Measurements from ENCODE around the gene ZNF385D. TPM values are rescaled to one million over a fixed set of nuclear protein-coding genes. Genes with fewer than 3 reads are reported as not detected.

Gene ZNF385D
- total RNA-seq, 2 donors from 2014 or later = 1.5 to 2.6 TPM

DNA sequence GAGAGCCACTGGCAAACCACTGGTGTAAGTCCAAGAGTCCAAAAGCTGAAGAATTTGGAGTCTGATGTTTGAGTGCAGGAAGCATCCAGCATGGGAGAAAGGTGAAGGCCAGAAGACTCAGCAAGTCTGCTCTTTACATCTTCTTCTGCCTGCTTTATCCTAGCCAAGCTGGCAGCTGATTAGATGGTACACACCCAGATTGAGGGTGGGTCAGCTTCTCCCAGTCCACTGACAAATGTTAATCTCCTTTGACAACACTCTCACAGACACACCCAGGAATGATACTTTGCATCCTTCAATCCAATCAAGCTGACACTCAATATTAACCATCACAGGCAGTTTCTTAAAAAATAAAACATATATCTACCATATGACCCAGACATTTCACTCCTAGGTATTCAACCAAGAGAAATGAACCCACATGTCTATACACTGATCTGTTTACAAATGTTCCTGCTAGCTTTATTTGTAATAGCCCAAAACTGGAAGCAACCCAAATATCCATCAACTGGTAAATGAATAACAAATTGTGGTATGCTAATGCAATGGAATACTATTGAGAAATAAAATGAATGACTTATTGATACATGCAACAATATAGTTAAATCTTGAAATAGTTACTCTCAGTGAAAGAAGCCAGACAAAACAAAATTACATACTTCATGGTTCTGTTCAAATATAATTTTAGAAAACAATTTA lies 373.8 kb downstream of the ZNF385D start:
- H3K36me3 ChIP-seq = no peaks in the 10 kb centered on the region
- intact Hi-C loops (cut with DNase I) = no loop called here
- TF ChIP-seq, protein P1, sequence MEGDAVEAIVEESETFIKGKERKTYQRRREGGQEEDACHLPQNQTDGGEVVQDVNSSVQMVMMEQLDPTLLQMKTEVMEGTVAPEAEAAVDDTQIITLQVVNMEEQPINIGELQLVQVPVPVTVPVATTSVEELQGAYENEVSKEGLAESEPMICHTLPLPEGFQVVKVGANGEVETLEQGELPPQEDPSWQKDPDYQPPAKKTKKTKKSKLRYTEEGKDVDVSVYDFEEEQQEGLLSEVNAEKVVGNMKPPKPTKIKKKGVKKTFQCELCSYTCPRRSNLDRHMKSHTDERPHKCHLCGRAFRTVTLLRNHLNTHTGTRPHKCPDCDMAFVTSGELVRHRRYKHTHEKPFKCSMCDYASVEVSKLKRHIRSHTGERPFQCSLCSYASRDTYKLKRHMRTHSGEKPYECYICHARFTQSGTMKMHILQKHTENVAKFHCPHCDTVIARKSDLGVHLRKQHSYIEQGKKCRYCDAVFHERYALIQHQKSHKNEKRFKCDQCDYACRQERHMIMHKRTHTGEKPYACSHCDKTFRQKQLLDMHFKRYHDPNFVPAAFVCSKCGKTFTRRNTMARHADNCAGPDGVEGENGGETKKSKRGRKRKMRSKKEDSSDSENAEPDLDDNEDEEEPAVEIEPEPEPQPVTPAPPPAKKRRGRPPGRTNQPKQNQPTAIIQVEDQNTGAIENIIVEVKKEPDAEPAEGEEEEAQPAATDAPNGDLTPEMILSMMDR (IDR thresholded peaks at IDR 0.05) = no peak
- no peak overlapping the region for H3K27ac ChIP-seq
- no peak overlapping the region for H3K9ac ChIP-seq (ENCODE audit: low read depth in 2 of 2, low read length in 2 of 2)
- no peak overlapping the region for H3K4me3 ChIP-seq
- no peaks in the 10 kb centered on the region for H3K27me3 ChIP-seq
- no peak for DNase-seq
- no peaks in the 10 kb centered on the region for H3K9me3 ChIP-seq
- no peaks in the 10 kb centered on the region for H3K4me1 ChIP-seq

DNA sequence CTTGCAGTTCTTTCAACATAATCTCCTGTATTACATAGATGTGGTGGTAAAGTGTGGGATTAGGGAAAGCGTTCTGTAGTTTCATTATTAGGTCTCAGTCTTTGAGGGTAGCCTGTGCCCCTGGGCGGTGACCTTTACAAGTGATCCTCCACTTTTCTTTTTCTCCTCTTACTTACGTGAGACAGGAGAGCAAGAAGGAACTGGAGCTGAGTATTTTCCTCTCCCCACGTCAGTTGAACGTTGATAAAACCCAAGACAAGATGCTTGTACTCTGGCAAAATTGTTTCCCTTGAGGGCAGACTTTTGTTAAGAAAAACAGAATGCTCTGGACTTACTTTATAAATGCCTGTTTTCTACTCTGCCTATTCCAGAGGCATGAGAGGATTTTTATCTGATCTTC lies 378.7 kb downstream of the ZNF385D start:
- no peaks in the 10 kb centered on the region for H3K9me3 ChIP-seq
- no peak overlapping the region for H3K27ac ChIP-seq
- no peaks in the 10 kb centered on the region for H3K27me3 ChIP-seq
- H3K36me3 ChIP-seq = no peaks in the 10 kb centered on the region
- H3K4me3 ChIP-seq = no peak overlapping the region
- H3K9ac ChIP-seq (ENCODE audit: low read depth in 2 of 2, low read length in 2 of 2) = no peak overlapping the region
- DNase-seq = no peak
- H3K4me1 ChIP-seq = no peaks in the 10 kb centered on the region
- intact Hi-C loops (cut with DNase I) = no loop called here
- TF ChIP-seq, protein P1 (IDR thresholded peaks at IDR 0.05) = no peak

Measured in colonic mucosa (tissue), 4 donors.